Esophagus muscularis mucosa (tissue), 4 donors: ENCODE measurements around the gene SMAP1.

Experiments
- EP300 ChIP-seq: sonication (generic); formaldehyde crosslinking; IDR thresholded peaks from one replicate; pipeline ENCODE4 v1.6.1; 2017; ENCODE audit warnings: antibody characterized with exemption
- POLR2A ChIP-seq: fragments of 450-650 bp; IDR thresholded peaks from one replicate; pipeline ENCODE4 v1.6.1; 2017; ENCODE audit warnings: antibody characterized with exemption, moderate library complexity, mild to moderate bottlenecking, low read depth
- POLR2AphosphoS5 ChIP-seq, 2 donors: sonication (generic); formaldehyde crosslinking; IDR thresholded peaks; one replicate each; pipeline ENCODE4 v1.6.1; 2017; ENCODE audit warnings: antibody characterized with exemption in 2 of 2
- TF ChIP-seq, protein P1 (sequence below), 3 experiments: fragments of 200-600 bp in 2 of 3; fragments of 450-650 bp in 1 of 3; sonication (generic) in 2 of 3; IDR thresholded peaks; one replicate each; pipeline ENCODE4 v1.5.1; 2017 to 2019; ENCODE audit warnings: antibody characterized with exemption in 3 of 3, mild to moderate bottlenecking in 2 of 3, moderate library complexity in 1 of 3

DNA sequence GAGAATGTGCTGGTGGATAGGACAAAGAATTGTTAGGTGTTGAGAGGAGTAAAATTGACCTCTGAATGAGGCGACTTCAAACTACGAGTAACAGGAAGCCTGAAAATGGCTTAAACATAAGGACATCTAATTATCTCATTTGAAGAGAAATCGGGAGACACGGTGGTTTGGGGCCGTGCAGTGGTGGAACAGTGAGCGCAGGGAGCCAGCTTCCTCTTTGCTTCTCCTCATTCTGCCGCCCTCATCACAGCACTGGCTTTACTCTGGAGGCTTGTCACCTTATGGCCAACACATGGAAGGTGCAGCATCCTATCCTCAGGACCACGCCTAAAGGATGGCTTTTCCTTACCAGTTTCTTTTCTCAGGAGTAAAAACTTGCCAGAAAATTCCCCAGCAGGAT lies 174.9 kb downstream of the SMAP1 start:
- TF ChIP-seq, protein P1, sequence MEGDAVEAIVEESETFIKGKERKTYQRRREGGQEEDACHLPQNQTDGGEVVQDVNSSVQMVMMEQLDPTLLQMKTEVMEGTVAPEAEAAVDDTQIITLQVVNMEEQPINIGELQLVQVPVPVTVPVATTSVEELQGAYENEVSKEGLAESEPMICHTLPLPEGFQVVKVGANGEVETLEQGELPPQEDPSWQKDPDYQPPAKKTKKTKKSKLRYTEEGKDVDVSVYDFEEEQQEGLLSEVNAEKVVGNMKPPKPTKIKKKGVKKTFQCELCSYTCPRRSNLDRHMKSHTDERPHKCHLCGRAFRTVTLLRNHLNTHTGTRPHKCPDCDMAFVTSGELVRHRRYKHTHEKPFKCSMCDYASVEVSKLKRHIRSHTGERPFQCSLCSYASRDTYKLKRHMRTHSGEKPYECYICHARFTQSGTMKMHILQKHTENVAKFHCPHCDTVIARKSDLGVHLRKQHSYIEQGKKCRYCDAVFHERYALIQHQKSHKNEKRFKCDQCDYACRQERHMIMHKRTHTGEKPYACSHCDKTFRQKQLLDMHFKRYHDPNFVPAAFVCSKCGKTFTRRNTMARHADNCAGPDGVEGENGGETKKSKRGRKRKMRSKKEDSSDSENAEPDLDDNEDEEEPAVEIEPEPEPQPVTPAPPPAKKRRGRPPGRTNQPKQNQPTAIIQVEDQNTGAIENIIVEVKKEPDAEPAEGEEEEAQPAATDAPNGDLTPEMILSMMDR (IDR thresholded peaks at IDR 0.05): no peak
- TF ChIP-seq EP300 (no peak), POLR2A (no peak), POLR2AphosphoS5 (IDR thresholded peaks at IDR 0.05) (no peak)
